ENCODE results near the gene ENAM.
"Not testable (repeated sequence)": the region's sequence is repeated elsewhere in the genome, so short reads cannot be mapped to it uniquely, and the experiment has no call there.

The ENAM gene

DNA sequence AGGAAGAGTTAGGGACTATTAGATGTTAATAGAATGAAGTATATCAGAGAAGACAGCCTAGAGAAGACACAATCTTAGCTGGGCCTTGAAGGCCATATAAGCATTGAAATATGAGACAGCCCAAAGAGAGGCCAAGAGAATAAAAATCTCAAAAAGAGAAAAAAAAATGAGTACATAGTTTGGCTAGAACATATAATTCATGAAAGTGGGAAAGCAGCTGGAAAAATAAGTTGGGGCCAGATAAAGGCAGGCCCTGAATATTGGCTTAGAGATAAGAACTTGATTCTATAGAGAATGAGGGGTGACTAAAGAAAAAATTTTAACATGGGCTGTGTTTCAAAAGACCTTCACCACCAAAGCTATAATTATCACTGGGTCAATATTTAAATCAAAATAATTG is 52.4 kb downstream of the ENAM start:
- no peak for DNase-seq

DNA sequence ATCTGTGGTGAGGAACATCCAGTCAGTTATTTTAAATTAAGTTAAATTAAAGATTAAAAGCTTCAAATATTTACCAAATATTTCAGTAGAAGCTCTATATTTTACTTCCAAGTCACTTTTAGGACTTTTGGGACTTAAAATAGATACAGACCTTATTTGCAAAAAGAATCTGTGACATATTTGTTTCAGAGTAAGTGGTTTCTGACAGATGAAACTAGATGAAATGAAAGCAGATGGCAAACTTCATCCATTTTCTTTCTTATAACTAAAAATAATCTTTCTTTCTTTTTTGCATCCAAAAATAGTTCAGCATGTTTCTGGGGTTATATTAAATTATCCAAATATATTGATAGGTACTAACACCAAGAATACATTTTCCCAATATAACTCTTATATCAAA is 53.2 kb downstream of the ENAM start:
- no peak for DNase-seq

DNA sequence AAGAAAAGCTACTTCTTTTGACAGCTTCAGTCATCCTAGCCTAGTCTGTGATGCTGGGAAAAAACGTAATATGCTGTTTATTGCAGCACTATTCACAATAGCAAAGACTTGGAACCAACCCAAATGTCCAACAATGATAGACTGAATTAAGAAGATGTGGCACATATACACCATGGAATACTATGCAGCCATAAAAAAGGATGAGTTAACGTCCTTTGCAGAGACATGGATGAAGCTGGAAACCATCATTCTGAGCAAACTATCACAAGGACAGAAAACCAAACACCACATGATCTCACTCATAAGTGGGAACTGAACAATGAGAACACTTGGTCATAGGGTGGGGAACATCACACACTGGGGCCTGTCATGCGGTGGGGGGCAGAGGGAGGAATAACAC is 53.6 kb downstream of the ENAM start:
- not testable (repeated sequence) for DNase-seq

DNA sequence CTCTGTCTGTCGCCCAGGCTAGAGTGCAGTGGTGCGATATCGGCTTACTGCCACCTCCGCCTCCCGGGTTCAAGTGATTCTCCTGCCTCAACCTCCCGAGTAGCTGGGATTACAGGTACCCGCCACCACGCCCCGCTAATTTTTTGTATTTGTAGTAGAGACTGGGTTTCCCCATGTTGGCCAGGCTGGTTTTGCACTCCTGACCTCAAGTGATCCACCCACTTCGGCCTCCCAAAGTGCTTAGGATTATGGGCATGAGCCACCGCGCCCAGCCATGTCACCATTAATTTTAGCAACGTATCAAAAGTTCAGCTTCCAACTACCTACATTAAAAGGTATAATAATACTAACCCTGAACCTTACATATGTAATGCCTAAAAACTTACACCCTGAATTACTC is 58.8 kb downstream of the ENAM start:
- no peak for DNase-seq

DNA sequence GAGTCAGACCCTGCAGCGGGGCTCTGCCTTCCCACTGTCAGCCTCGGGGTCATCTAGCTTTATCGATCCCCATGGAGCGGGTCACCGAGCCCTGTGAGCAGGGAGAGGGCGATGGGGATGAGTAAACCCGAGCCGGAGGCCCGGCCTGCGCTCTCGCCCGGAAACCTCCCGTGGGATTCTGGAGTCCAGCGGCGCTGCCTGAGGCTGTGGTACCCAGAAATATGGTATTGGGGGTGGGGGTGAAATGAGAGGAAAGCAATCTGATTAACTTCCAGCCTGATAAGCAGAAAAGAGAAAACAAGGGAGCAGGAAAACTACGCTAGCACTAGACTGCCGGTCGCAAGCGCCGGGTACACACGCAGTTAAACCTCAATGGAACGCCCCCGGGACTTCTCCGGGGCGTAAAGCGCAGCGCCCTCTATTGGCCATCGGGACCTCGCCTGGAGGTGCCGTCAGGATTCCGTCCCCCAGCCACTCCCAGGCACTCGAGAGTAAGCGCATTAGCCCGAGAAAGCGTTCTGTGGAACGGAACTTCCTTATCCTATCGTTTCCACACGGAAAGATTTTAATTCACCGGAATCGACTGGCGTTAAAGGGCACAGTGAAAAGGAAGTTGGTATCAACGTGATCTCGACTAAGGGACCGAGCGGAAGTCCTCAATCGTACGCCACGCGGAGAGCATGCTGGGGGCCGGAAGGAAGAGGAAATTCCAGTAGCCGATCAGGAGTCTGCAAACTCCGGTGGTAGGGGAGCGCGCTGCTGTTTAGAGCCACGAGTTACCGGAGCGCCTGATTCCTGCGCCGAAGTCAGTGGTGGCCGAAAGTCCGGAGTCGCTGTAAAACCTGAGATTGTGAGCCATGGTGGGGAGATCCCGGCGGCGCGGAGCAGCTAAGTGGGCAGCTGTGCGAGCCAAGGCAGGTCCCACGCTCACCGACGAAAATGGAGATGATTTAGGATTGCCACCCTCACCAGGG is 59.6 kb downstream of the ENAM start, which contains the start of gene UTP3:
TSS of gene UTP3 (plus strand) at position 712 of the 974 bp plus-strand sequence. CDS start at position 858, 146 bp downstream.
- DNase-seq: peak; percentile 88

DNA sequence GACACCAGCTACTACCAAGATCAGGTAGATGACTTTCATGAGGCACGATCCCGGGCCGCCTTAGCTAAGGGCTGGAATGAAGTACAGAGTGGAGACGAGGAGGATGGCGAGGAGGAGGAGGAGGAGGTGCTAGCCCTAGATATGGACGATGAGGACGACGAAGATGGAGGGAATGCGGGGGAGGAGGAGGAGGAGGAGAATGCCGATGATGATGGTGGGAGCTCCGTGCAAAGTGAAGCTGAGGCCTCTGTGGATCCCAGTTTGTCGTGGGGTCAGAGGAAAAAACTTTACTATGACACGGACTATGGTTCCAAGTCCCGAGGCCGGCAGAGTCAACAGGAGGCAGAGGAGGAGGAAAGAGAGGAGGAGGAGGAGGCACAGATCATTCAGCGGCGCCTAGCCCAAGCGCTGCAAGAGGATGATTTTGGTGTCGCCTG is 60.3 kb downstream of the ENAM start:
- DNase-seq: no peak

DNA sequence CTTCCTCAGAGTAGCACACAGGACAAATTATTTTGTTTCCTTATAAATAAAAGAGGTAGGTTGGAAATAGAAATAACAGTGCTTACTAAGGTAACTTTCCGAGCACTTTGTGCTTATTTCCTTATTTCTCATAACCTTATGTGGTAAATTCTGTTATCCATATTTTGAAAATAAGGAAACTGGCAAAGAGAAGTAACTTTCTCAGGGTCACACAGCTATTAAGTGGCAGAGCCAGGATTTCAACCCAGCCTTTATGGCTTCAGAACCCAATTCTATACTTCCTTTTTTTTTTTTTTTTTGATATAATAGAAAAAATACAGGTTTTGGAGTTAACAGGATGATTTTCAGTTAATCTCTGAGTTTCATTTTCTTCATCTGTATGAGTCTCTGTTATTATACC is 63.1 kb downstream of the ENAM start:
- no peak for DNase-seq

DNA sequence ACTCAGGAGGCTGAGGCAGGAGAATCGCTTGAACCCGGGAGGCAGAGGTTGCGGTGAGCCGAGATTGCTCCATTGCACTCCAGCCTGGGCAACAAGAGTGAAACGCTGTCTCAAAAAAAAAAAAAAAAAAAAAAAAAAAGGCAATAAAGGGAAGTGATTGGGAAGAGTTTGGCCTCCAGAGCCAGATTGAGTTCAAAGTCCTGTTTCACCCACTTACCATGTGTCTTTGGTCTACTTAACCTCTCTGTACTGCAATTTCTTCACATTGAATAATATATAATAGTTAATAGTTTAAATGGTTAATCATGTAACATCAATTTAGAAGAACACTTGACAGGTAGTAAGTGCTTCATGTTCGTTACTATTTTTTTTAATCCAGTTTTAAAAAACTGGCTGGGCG is 66.1 kb downstream of the ENAM start:
- DNase-seq: not testable (repeated sequence)

Measured in NCI-H1417 treated with DMSO at 0.1 percent for 48 hours (cell line).